HS-5 (cell line): ENCODE results near the gene PRKAR1A.
"Not testable (repeated sequence)": the region's sequence is repeated elsewhere in the genome, so short reads cannot be mapped to it uniquely, and the experiment has no call there.

Experiments used
- DNase-seq: peaks from one replicate; pipeline ENCODE4 v3.0.0-alpha.2; 2012; ENCODE audit warnings: low read depth

PRKAR1A gene

DNA sequence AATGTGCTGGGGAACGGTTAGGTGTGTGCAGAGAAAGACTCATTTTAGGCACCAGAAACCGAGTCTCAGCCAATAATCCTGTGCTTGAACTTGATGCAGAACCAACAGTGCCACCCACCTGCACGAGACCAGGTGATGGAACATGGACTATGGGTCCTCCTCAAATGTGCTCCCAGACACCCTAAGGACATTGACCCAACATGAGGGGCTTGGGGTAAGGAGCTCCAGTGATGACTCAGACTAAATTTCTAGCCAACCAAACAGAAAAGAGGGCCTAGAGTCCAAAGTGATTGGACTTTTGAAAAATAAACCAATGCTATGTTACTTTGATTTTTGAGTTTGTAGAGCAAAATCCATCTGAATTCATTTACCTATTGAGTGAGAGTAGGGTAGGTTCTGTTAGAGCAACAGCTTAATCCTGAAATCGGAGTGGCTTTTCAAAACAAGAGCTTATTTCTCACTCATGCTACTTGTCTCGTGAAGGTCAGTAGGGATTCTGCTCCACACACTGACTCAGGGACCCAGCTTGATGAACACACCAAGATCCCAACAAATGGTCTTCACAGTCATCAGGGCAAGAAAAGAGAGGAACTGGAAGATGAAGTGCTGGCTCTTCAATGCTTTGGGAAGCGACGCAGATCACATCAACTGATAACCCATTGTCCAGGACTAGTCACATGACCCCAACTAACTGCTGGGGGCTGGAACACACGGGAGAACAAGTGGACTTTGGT lies 67.1 kb downstream of the PRKAR1A start:
- no peak for DNase-seq

DNA sequence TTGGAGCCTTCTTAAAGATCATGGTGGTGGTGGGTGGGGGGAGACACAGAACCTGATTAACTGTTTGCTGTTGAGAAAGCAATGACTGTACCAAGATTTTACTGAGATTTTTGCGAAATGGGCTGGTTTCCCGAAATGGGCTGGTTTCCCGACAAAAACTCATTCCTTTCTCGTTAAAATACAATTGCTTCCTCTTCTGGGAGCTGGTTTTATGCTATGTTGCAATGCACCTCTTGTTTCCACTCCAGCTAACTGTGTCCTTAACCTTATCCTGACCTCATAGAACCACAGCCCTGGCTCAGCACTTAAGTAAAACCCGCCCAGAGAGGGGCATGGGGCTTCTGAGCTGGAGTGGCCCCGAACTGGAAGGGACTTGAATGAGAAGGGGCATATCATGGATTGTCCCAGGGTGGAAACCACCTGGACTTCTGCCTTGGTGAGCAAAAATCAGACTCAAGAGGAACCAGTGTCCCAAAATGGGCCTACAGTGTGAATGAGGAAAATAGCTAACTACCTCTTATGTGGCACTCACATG lies 68.1 kb downstream of the PRKAR1A start:
- DNase-seq, result peak; percentile 68

DNA sequence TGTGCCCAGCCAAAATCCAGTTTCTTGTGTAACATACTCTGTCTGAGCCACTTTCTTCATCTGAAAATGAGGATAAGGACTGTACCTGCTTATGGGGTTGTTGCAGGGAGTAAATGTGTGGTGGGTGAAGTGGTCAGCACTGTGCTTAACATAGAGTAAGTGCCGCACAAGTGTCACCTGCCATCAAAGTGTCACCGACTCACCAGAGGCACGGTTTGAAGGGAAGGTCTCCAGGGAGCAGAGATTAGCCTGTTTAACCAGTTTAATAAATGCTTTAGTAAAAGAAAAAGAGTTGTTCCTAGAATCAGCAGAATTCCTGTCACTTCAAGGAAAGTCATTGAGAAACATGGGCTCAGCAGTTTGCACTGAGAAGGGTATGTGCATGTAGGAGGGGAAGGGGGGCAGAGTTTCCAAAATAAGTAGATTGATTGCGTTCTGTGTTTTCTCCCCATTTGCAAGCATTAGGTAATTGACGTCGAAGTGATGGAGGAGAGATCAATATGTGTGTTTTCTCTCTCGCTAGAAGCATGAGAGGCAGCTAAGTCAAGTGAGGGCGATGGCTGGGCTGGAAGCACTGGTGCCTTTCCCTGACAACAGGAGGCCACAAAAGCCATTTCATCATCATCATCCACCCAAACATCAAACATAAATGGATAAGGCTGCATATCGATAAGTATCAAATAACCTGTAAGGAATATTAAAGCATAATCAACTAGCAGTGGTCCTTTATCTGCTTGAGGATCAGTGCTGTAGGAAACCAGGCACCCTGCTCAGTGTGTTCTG lies 69.8 kb downstream of the PRKAR1A start:
- DNase-seq, result no peak

DNA sequence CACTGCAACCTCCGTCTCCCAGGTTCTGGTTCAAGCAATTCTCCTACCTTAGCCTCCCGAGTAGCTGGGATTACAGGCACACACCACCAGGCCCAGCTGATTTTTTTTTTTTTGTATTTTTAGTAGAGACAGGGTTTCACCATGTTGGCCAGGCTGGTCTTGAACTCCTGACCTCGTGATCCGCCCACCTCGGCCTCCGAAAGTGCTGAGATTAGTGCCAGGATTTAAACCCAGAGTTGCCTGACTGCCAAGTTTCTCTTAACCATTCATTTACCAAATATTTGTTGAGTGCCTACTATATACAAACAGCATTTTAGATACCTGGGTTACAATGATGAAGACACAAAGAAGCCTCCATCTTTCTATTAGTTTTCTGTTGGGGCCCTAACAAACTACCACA lies 70.6 kb downstream of the PRKAR1A start:
- DNase-seq, result not testable (repeated sequence)

DNA sequence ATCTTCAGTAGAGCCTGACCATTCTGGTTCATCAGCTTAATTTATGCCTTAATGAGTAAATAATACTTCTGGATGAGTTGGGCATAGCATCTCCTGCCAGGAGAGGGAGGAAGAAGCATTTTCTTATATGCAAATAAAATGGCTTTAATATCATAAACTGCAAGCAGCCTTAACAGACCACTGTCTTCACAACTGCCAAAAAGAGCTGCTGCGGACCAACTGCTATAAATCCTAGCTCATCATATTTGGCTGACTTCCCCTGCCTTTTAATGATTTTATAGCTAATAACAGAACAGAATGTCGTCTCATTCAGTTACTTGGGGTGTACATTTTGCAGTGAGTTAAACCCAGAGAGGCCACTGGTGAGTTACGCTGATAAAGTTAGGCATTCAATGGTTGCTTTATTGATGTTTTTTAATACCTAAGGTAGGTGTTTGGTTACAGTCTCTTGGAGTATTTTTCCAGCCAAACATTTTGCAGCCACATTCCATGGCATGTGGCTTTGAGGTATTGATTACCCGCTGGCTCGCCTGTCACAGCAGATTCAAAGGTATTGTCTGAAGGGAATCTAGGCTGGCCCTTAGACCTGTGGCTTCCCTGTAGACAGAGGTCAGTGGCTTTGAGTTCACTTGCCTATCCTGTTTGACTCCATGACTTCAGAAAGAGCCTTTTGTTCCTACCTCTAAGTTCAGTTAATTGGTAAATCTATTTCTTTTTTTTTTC lies 72.5 kb downstream of the PRKAR1A start:
- no peak for DNase-seq

DNA sequence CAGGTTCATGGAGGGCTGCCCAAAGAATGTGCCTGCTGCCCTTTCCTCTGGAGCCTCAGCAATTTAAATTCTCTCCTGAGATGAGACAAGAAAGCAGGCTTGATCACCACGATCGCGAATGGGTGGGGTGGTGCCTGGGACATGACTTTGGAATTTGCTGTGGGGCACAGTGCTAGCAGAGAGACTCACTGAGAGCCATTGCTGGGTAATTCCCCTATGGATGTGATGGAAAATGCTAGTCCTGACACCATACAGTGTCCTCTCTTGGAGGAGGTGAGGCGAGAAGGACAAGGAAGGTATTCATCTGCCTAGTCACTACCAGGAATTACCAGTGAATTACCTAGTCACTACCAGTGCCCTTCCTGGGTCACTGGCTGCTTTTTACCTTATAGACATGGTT lies 73.4 kb downstream of the PRKAR1A start:
- no peak for DNase-seq

DNA sequence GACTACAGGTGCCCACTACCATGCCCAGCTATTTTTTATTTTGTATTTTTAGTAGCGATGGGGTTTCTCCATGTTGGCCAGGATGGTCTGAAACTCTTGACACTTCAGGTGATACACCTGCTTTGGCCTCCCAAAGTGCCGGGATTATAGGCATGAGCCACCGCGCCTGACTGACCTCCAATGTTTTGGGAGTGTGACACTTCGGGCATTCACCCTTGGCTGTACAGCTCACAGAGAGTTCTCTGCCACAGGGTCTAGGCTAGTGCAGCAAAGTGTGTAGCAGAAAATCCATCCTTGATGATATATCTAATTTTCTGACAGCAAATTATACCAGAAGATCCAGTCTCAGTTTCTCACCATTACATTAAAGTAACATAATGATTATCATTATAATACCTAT lies 74.8 kb downstream of the PRKAR1A start:
- DNase-seq, result no peak

DNA sequence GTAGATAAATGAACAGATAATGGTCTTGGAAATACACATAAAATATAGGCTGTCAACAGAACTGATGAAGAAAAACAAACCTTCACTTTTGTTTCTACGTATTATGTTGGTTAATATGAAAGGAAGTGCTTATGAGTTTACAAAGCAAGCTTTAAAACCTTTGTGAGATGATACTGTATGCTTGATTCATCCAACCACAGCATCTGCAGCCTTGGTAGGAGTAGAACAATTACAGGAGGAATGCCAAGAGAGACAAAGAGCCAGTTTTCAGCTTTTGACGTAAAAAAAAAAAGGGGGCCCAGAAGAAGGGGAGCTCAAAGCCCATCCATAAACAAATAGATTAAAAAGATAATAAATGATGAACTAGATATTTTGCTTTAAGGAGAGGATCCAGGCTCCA lies 75.6 kb downstream of the PRKAR1A start:
- DNase-seq, result no peak

DNA sequence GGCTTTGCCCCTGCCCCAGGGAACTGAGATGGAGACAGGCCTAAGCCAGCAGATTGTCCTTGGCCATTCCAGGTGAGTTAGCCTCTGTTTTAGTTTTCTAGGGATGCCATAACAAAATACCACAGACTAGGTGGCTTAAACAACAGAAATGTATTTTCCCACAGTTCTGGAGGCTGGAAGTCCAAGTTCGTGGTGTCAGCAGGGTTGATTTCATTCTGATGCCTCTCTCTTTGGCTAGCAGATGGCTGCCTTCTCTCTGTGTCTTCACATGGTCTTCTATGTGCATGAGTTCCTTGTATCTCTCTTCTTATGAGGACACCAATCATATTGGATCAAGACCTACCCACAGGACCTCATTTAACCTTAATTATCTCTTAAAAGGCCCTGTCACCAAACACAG lies 76.1 kb downstream of the PRKAR1A start:
- no peak for DNase-seq

DNA sequence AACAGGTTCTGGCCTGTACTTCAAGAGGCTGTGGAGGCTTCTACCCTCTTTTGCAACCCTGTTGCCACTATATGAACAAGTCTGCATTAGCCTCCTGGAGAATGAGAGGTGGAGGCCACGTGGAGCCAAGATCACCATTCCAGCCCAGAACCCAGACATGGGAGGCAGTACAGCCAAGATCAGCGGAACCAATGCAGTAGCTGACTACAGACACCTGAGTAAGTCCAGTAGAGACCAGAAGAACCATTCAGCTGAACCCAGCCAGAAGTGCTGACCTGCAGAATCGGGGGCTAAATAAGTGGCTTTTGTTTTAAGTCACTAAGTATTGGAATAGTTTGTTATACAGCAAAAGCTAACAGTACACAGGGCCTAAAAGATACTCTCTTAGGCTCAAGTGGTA lies 76.9 kb downstream of the PRKAR1A start:
- no peak for DNase-seq

DNA sequence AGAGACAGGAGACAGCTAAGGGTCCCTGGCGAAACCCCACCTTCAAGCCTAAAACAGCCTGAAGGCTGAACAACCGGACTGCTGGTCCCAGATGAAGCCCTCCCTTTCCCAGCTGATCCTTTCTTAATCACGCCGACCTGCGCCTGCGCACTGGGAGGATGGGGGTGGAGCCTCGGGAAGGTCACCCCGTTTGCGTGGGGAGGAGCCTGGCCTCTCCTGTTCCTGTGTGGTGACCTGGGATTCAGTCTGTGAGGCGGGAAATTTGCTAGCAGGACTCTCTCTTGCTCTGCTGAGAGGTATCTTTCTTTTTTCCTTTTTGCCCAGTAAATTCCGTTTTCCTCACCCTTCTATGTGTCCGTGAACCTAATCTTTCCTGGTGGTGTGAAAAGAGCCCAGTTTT lies 79.4 kb downstream of the PRKAR1A start:
- DNase-seq, result no peak

DNA sequence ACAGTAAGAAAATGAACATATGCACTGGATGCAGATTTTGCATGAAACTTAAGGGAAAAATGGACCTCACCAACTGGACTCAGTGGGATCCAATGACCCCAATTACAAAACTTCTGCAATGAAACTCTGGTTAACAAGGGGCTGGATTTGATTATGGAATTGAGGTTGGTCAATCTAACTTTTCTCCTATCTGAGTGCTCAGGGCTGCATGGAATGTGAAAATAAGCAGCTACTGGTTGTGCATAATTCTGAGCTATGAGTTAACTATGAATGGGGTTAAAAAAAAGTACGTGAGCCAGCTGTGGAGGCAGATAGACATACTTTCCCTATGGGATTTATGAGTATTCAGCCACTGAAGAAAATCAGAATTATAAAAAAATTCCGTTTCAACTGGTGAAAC lies 79.8 kb downstream of the PRKAR1A start:
- no peak for DNase-seq

DNA sequence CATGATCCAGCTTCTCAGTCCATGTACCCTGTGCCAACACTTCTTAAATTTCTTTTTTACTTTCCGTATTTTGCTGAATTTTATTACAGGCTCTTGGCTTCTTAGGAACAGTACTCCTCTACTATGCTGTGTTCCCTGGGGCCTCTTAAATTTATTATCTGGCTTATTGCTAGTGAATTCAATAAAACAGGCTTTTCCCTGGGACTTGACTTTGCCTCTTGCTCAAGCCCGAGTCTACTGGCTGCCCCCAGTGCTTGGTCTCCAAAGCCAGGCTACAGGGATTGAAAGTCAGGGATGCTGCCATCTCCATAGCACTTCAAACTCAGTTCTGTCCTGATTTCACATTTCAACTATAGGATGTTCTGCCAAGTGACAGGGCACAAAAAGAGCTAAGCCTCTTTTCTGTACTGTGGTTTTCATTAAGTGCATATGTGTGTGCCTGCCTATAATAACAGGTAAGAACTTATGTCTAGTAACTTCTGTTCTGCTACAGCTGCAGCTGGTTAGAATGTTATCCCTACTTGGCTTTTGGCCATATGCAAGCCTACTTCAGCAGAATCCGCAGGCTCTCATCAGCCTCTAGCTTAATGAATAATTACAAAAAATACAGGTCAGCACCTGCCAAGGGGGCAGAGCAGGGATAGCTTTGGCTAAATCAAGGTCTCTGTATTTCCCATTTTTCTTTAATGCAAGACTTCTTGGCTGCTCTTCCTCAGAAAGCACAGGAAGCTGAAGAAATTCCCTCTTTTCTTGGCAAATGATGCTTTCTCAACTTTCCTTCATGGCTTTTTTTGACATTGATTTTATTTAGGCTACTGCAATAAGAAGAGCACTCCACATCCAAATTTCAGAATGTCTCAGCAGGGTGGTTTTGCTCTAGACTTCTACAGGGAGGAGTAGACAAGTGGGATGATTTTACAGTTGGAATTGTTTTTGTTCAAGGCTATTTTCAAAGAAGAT lies 80.7 kb downstream of the PRKAR1A start:
- DNase-seq, result no peak

DNA sequence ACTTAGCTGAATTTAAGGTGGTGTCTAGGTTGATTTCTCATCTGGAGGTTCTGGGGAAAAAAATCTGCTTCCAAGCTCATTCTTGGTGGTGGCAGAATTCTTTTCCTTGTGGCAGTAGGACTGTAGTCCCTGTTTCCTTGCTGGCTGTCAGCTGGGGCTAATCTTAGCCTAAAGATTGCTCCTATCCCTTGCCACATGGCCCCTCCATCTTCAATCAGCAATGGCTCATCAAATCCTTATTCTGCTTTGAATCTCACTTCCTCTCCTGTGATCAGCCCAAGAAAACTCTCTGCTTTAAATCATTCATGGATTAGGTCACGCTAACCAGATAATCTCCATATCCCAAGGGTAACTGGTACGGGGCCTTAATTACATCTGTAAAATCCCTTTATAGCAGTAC lies 82.3 kb downstream of the PRKAR1A start:
- DNase-seq, result no peak

DNA sequence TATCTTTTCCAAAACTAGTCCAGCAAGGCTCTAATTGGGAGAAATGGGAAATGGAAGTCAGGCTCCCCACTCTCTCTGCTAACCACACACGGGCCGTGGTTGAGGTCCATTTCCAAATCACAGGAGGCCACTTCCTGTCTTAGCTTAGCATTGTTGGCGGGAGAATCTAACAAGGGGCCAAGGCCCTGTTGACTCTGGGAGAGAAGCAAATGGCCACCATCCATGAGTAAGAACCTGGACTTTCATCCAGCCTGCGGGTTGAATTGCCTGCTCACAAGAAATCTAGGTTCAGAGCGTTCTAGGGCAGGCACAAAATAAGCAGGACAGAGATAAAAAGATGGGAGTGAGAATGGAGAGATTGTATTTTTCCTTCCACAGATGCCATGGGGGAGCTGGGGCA lies 83.3 kb downstream of the PRKAR1A start:
- DNase-seq, result no peak

DNA sequence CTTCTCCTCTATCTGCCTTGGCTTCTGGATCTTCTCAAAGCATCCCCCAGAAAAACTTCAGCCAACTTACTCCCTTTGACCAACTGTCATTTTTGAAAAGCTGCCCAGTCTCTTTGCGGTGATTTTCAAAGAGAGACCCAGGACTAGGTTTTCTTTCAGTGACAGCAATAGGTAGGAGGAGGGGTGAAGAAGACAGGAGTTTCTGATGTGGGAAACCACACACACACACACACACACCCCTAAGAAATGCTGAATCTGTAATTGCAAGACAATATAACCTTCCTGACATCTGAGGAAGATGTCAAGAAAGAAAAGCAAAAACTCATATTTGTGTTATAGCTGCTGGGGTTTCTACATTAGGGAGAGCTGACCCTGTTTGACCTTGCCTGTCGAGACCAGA lies 83.8 kb downstream of the PRKAR1A start:
- DNase-seq, result no peak

DNA sequence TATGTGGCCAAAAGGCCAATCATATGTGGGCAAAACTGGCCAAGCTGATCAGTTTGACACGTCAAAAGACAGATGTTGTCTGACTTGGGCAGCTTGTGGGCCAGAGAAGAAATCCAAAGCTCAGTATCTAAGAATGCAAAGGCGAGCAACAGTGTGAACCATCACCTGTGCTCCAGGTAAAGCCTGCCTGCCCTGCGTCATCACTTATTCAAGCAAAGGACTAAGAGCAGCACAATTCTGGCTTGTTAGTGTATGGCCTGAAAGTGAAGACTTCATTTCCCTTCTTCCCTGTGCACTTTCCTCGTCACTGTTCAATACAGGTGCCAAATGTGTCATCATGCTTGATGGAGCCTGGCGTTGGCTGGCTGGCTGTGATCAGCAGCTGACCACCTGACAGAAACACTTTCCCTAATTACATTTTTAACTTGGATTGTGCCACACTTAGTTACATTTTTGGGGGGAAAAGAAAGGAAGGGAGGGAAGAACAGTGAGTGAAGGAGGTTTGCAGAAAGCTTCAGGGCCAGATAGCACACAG lies 84.2 kb downstream of the PRKAR1A start:
- DNase-seq, result no peak

DNA sequence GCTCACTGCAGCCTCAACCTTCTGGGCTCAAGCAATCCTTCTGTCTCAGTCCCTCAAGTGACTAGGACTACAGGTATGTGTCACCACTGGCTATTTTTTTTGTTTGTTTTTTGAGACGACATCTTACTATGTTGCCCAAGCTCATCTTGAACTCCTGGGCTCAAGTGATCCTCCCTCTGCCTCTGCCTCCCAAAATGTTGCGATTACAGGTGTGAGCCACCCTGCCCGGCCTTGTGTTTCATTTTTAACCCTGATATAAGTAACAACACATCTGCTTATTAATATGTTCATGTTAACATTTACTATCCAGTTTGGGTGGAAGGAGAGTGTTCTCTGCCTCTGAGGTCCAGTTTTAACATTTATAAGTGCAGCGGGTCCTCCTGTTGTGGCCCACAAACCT lies 85.8 kb downstream of the PRKAR1A start:
- DNase-seq, result no peak

DNA sequence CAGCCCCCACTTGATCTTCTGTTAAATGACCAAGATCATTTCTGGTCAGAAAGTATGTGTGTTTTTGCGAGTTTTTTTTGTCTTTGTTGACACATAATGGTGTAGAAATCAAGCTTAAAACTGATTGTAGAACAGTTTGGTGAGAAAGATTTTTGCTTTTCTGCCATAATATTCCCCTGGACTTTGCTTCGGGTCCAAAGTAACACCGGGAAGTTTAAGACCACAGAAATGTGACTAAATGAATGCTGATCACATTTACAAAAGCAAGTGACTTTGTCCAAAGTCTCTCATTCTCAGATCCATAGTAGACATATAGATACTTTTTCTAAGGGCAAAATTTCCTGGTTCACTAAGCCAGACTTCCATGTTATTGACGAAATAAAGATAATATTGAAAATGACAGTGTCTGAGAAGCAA lies 86.3 kb downstream of the PRKAR1A start:
- no peak for DNase-seq

DNA sequence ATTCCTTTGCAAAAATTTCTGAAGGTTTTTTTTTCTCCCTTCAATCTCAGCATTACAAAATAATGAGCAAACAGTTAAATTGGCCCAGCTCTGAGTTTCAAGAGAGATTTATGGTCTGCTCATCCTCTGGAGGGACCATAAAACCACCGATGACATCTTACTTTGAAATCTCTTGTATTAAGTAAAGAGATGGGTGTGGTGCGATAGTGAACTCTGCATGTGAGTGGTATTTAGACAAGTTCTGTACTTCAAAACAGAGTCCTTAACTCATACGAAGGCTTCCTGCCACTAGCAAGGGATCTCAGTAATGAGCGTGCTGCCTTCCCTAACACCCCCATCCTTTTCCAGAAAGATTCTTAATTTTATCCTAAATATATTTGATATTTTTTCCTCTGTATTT lies 86.9 kb downstream of the PRKAR1A start:
- peak; percentile 80 for DNase-seq

DNA sequence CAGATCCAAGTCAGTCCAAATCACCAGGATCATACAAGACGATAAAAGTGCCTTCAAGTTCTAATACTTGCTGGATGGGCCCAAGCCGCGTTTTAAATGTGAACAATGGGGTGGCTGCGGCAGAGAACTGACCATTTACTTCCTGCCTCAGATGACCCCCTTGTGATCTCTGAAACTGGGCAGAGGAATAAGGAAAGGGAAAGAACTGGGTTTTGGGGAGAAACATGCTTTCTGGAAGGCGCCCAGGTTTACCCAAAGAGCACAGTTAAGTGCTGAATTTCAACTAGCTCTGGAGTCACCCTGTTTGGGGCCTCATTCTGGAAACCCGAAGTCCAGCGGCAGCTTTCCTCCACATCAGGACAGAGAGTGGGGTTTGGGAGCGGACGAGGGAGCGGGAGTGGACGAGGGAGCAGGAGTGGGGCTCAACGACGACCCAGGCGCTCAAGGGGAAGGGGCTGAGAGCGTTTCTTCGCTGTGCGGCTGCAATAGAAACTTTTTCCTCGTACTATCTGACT lies 87.4 kb downstream of the PRKAR1A start:
- DNase-seq, result no peak
